K562 (cell line): ENCODE results near the gene SCG5. TPM values are rescaled to one million over a fixed set of nuclear protein-coding genes. Genes with fewer than 3 reads are reported as not detected.
"Not testable (repeated sequence)": the region's sequence is repeated elsewhere in the genome, so short reads cannot be mapped to it uniquely, and the experiment has no call there.

Experiments used
- ATAC-seq: fragments of 200-7000 bp; cut with Tn5 transposase; 3 replicates; pipeline ENCODE4 v1.9.1; 2020; ENCODE audit warnings: moderate library complexity
- BruUV-seq: library from RNA; stranded (reverse); fragments of 400-500 nt; replicated peaks from 2 replicates; lab custom pipeline; 2021; lab: Mats Ljungman, UMichigan
- CTCF ChIA-PET: fragments of 300-600 bp; formaldehyde crosslinking; extraction: SDS; loops from one replicate; lab custom pipeline; 2021; ENCODE audit warnings: low intra/inter-chr PET ratio; lab: Yijun Ruan, JAX
- POLR2A ChIA-PET: fragments of 300-600, 350-650 bp; sonication (Branson Sonifier 250); formaldehyde crosslinking; extraction: SDS; loops from one replicate; lab custom pipeline; 2021; ENCODE audit warnings: antibody characterized with exemption, inconsistent platforms; lab: Yijun Ruan, JAX
- DNase-seq, 4 experiments: peaks; one replicate each; pipeline versions ENCODE4 v3.0.0 to v3.0.0-alpha.2; 2011 to 2018; ENCODE audit warnings: low spot score in 3 of 4, mixed read lengths in 3 of 4; ENCODE audit errors: extremely low read depth in 1 of 4
- FAIRE-seq: peaks from 2 replicates; lab custom pipeline; 2011; peaks lifted over from hg19 to GRCh38; lab: Jason Lieb, UNC
- H2AFZ ChIP-seq: 2 replicates; pipeline ENCODE4 v1.6.0; 2011; ENCODE audit warnings: low read depth, low read length, control low read depth, inconsistent platforms
- H3K27ac ChIP-seq: fragments of 200-600 bp; 3 replicates; pipeline ENCODE4 v1.8.0; 2011; ENCODE audit warnings: low read depth, mild to moderate bottlenecking, control low read depth, inconsistent platforms, low read length, moderate library complexity, mixed read lengths; ENCODE audit errors: extremely low read depth
- H3K27me3 ChIP-seq, 2 experiments: fragments of 300-600 bp in 1 of 2; 2 replicates in 1 of 2; 3 replicates in 1 of 2; pipeline versions ENCODE4 v1.6.0 to v1.8.0; 2011; ENCODE audit warnings: inconsistent platforms in 2 of 2, low read length in 2 of 2, mild to moderate bottlenecking in 1 of 2, mixed read lengths in 1 of 2, moderate library complexity in 1 of 2; ENCODE audit not compliant: control insufficient read depth in 2 of 2, insufficient read depth in 2 of 2
- H3K36me3 ChIP-seq: fragments of 300-600 bp; 3 replicates; pipeline ENCODE4 v1.8.0; 2011; ENCODE audit warnings: mild to moderate bottlenecking, low read length, inconsistent platforms; ENCODE audit not compliant: control insufficient read depth, insufficient read depth
- H3K4me1 ChIP-seq, 2 experiments: fragments of 200-600 bp in 1 of 2; replicated peaks in 1 of 2; 2 replicates in 1 of 2; 3 replicates in 1 of 2; pipeline versions ENCODE4 v1.5.1 to v1.8.0; 2011; ENCODE audit warnings: inconsistent platforms in 2 of 2, low read length in 2 of 2, mild to moderate bottlenecking in 1 of 2, mixed read lengths in 1 of 2, moderate library complexity in 1 of 2; ENCODE audit not compliant: control insufficient read depth in 2 of 2, insufficient read depth in 2 of 2
- H3K4me2 ChIP-seq: 2 replicates; pipeline ENCODE4 v1.6.1; 2011; ENCODE audit warnings: low read length, control low read depth, inconsistent platforms, mixed read lengths; ENCODE audit not compliant: insufficient read depth
- H3K4me3 ChIP-seq: fragments of 200-600 bp; sonication (generic), shearing (Covaris generic); 2 replicates; pipeline ENCODE4 v1.5.1; 2016; ENCODE audit warnings: control low read depth, inconsistent platforms
- H3K79me2 ChIP-seq: fragments of 200-600 bp; 3 replicates; pipeline ENCODE4 v1.8.0; 2011; ENCODE audit warnings: low read length, inconsistent platforms; ENCODE audit not compliant: control insufficient read depth, insufficient read depth
- H3K9ac ChIP-seq, 2 experiments: 2 replicates each; pipeline versions ENCODE4 v1.6.0 to v1.6.1; 2011; ENCODE audit warnings: low read depth in 2 of 2, low read length in 2 of 2, control low read depth in 1 of 2, inconsistent platforms in 1 of 2, mild to moderate bottlenecking in 1 of 2, mixed read lengths in 1 of 2; ENCODE audit not compliant: insufficient read depth in 1 of 2
- H3K9me1 ChIP-seq: one replicate; pipeline ENCODE4 v1.6.0; 2011; ENCODE audit warnings: inconsistent platforms, mild to moderate bottlenecking, low read length, moderate library complexity; ENCODE audit not compliant: control insufficient read depth, insufficient read depth
- H3K9me3 ChIP-seq: replicated peaks from 2 replicates; pipeline ENCODE4 v1.5.1; 2011; ENCODE audit warnings: low read depth, low read length, inconsistent platforms; ENCODE audit not compliant: control insufficient read depth, insufficient read depth
- H4K20me1 ChIP-seq: replicated peaks from 2 replicates; pipeline ENCODE4 v1.6.1; 2011; ENCODE audit warnings: low read length, inconsistent platforms, mixed read lengths; ENCODE audit not compliant: control insufficient read depth, insufficient read depth
- GTF2F1 ChIP-seq: IDR thresholded peaks from 2 replicates; pipeline ENCODE4 v1.6.1; 2011; ENCODE audit warnings: low read depth, low read length, improper control_type of control experiment
- HDGF ChIP-seq: fragments of 450-650 bp; IDR thresholded peaks from 2 replicates; pipeline ENCODE4 v1.6.1; 2016
- NFRKB ChIP-seq: fragments of 450-650 bp; IDR thresholded peaks from 2 replicates; pipeline ENCODE4 v1.6.1; 2016; ENCODE audit warnings: low read depth
- PHB2 ChIP-seq: fragments of 450-650 bp; IDR thresholded peaks from 2 replicates; pipeline ENCODE4 v1.6.1; 2017; ENCODE audit warnings: low read depth
- SMARCA5 ChIP-seq: fragments of 450-650 bp; IDR thresholded peaks from 2 replicates; pipeline ENCODE4 v1.6.1; 2016
- WGBS: fragments of 100-300 bp; shearing (Covaris generic); methylation state at CpG from one replicate; pipeline ENCODE4 v1.1.6; 2016; ENCODE audit warnings: low coverage, mixed read lengths; ENCODE audit not compliant: insufficient coverage; ENCODE audit errors: missing lambda C conversion rate; 5-methylcytosine and 5-hydroxymethylcytosine counted together
- in situ Hi-C: fragments of 300-500 bp; cut with MboI; formaldehyde crosslinking; loops from 4 replicates; pipeline ENCODE4 v1.15.0; 2018; ENCODE audit warnings: inconsistent platforms, mixed read lengths
- intact Hi-C: fragments of 100-400 bp; cut with micrococcal nuclease; formaldehyde crosslinking; loops from 2 replicates; pipeline ENCODE4 v1.14.2; 2022
- polyA plus RNA-seq, 8 experiments: library from polyadenylated mRNA; depleted of rRNA in 4 of 8; stranded (reverse) in 5 of 8; unstranded in 3 of 8; fragments of >200 nt; fragmentation: Nextera tagmentation in 2 of 8; fragmentation: Illumina TruSeq in 1 of 8; extraction: Ambion mirVana in 2 of 8; extraction: Trizol in 1 of 8; gene quantifications; 2 replicates each; pipeline versions ENCODE4 v1.2.1 to v1.2.3, GENCODE V29; 2011 to 2014; ENCODE audit warnings: inconsistent platforms in 1 of 8, missing spikeins in 1 of 8
- total RNA-seq, 7 experiments: library from RNA; depleted of rRNA in 6 of 7; stranded (reverse); fragments of >200 nt in 6 of 7; fragmentation: Illumina TruSeq in 2 of 7; extraction: Trizol in 2 of 7; gene quantifications; 2 replicates each; pipeline versions ENCODE4 v1.2.1 to v1.2.3, GENCODE V29; 2011 to 2021; ENCODE audit warnings: low replicate concordance in 1 of 7
- TF ChIP-seq, protein P1 (sequence below), 2 experiments: fragments of 450-650 bp; IDR thresholded peaks; 2 replicates each; pipeline ENCODE4 v1.6.1; 2016; ENCODE audit warnings: mild to moderate bottlenecking in 2 of 2, borderline replicate concordance in 1 of 2, low read depth in 1 of 2, moderate library complexity in 1 of 2
- TF ChIP-seq, protein P2 (sequence below): fragments of 450-650 bp; IDR thresholded peaks from 2 replicates; pipeline ENCODE4 v1.6.1; 2016

The SCG5 gene
- total and polyA plus RNA-seq, 9 of the 15 experiments (the other 6 are each of a cell fraction or from before 2014, with no cell fraction given) = 0.06 to 0.76 (median 0.28) TPM; not detected in 2

DNA sequence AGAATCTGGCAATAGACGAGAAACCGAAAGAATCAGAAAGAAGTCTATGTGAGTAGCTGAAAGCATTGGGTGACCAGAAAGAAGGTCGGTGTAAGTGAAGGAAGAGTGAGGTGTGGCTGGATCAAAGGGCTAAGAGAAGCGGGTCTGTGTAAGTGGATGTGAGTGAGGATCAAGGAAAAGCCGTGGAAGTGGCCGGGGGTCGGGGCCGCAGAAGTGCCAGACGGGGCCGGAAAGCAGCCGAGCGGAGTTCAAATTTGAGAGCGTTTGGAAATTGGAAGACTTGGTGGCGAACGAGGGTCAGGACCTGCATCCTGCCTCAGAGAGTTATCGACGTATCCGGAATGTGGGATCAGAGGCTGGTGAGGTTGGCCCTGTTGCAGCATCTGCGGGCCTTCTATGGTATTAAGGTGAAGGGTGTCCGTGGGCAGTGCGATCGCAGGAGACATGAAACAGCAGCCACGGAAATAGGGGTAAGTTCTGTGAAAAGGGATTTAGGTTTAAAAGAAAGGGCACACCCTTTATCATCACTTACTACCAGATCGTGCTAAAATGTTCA, 25.6 kb upstream of the SCG5 start:
- Histone ChIP-seq H3K4me2 (peak overlapping the region; percentile 85), H2AFZ (peak overlapping the region; percentile 44; the same call in 1 of the 2 replicates), H3K79me2 (peaks cover 53% of the 10 kb centered on the region), H3K27ac (peak overlapping the region; percentile 91), H3K4me3 (peak overlapping the region; percentile 66), H3K9ac (peak overlapping the region; percentile 90 to 94)
- ATAC-seq = peak; percentile 66
- H3K4me1 ChIP-seq, H4K20me1 ChIP-seq, H3K9me1 ChIP-seq, H3K9me3 ChIP-seq, POLR2A ChIA-PET, H3K36me3 ChIP-seq, intact Hi-C loops, CTCF ChIA-PET, in situ Hi-C loops, H3K27me3 ChIP-seq: not testable (repeated sequence)
- peak; percentile 29 for FAIRE-seq
- TSS peak; percentile 84 for BruUV-seq
- TF ChIP-seq HDGF (0 out of 2 replicates have a peak, but pooled peaks have one; percentile 36), NFRKB (peak; percentile 72; the same call in 1 of the 2 replicates)
- WGBS = 0% methylated on average over 9 of the region's 24 CpGs
- peak in 1 of 4 experiments; percentile 34 for DNase-seq

DNA sequence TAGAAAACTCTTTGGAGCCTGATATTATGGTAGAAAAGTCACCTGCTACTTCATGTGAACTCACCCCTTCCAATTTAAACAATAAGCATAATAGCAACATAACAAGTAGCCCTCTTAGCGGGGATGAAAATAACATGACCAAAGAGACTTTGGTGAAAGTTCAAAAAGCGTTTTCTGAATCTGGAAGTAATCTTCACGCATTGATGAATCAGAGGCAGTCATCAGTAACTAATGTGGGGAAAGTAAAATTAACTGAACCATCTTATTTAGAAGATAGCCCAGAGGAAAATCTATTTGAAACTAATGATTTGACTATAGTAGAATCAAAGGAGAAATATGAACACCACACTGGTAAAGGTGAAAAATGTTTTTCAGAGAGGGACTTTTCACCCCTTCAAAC, 5.1 kb upstream of the SCG5 start:
- no peak for DNase-seq
- WGBS = 95% methylated on average over 3 of the region's 3 CpGs
- Histone ChIP-seq H3K9me1 (no peaks in the 10 kb centered on the region), H3K9ac (no peak overlapping the region), H3K9me3 (no peaks in the 10 kb centered on the region), H2AFZ (no peak overlapping the region), H4K20me1 (peaks cover 7% of the 10 kb centered on the region), H3K79me2 (peaks cover 3% of the 10 kb centered on the region; the same call in 2 of the 3 replicates), H3K27ac (no peak overlapping the region), H3K4me1 (peaks cover 2 to 6% of the 10 kb centered on the region in 2 experiments; a peak in 3 of 5 replicates), H3K27me3 (no peaks in the 10 kb centered on the region), H3K4me2 (no peak overlapping the region), H3K36me3 (peaks cover 80% of the 10 kb centered on the region), H3K4me3 (no peak overlapping the region)
- ChIA-PET CTCF (no interaction called here), POLR2A (no interaction called here)
- ATAC-seq = no peak
- in situ Hi-C loops = no loop called here
- no TSS peak for BruUV-seq
- intact Hi-C loops = no loop called here
- no peak for FAIRE-seq
- TF ChIP-seq SMARCA5 (no peak), PHB2 (no peak), GTF2F1 (no peak)
- TF ChIP-seq, protein P1, sequence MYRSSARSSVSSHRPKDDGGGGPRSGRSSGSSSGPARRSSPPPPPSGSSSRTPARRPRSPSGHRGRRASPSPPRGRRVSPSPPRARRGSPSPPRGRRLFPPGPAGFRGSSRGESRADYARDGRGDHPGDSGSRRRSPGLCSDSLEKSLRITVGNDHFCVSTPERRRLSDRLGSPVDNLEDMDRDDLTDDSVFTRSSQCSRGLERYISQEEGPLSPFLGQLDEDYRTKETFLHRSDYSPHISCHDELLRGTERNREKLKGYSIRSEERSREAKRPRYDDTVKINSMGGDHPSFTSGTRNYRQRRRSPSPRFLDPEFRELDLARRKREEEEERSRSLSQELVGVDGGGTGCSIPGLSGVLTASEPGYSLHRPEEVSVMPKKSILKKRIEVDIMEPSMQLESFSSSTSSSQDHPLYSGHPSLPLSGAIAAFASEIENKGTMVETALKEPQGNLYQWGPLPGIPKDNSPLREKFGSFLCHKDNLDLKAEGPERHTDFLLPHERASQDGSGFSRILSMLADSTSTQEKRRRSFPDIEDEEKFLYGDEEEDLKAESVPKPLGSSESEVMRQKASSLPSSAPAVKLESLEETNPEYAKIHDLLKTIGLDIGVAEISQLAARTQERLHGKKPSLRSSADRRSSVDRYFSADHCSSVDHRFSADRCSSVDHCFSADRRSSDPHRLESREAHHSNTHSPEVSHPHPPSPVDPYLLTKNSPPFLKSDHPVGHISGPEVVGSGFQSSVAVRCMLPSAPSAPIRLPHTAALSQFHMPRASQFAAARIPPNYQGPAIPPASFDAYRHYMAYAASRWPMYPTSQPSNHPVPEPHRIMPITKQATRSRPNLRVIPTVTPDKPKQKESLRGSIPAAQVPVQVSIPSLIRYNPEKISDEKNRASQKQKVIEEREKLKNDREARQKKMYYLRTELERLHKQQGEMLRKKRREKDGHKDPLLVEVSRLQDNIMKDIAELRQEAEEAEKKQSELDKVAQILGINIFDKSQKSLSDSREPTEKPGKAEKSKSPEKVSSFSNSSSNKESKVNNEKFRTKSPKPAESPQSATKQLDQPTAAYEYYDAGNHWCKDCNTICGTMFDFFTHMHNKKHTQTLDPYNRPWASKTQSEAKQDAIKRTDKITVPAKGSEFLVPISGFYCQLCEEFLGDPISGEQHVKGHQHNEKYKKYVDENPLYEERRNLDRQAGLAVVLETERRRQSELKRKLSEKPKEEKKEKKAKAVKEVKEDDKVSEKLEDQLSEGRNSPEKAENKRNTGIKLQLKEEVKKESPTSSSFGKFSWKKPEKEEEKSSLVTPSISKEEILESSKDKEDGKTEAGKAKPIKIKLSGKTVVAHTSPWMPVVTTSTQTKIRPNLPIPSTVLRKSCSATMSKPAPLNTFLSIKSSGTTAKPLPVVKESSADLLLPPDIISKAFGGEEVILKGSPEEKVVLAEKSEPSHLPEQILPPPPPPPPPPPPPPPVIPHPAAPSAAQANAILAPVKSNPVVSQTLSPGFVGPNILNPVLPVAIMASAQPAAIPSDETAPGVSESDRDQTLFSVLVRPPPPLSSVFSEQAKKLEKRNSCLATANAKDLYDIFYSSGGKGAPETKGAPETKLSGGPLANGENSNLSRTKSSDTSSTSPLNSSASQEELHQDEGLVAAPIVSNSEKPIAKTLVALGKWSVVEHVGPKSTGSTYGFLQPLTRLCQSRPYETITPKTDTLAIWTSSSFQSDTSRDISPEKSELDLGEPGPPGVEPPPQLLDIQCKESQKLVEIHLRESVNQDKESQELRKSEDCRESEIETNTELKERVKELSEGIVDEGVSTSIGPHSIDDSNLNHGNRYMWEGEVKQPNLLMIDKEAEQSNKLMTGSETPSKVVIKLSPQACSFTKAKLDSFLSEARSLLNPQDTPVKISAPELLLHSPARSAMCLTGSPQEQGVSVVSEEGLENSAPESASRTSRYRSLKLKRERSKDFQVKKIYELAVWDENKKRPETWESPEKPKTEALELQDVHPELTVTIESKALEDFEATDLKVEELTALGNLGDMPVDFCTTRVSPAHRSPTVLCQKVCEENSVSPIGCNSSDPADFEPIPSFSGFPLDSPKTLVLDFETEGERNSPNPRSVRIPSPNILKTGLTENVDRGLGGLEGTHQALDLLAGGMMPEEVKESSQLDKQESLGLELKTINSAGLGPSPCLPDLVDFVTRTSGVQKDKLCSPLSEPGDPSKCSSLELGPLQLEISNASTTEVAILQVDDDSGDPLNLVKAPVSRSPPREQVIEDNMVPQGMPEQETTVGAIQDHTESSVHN (IDR thresholded peaks at IDR 0.05; ENCODE audit: borderline replicate concordance in 1 of 2, low read depth in 1 of 2) = no peak
- TF ChIP-seq, protein P2, sequence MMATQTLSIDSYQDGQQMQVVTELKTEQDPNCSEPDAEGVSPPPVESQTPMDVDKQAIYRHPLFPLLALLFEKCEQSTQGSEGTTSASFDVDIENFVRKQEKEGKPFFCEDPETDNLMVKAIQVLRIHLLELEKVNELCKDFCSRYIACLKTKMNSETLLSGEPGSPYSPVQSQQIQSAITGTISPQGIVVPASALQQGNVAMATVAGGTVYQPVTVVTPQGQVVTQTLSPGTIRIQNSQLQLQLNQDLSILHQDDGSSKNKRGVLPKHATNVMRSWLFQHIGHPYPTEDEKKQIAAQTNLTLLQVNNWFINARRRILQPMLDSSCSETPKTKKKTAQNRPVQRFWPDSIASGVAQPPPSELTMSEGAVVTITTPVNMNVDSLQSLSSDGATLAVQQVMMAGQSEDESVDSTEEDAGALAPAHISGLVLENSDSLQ = no peak
